H9 (cell line): ENCODE data around the gene FBXL7. TPM values are rescaled to one million over a fixed set of nuclear protein-coding genes. Genes with fewer than 3 reads are reported as not detected.

Experiments
- DNase-seq: peaks from one replicate; pipeline ENCODE4 v3.0.0-alpha.2; 2017
- H2AFZ ChIP-seq: one replicate; pipeline ENCODE4 v1.6.1; 2013; ENCODE audit warnings: mild to moderate bottlenecking, low read length, control low read depth, moderate library complexity
- H2AK5ac ChIP-seq: 2 replicates; pipeline ENCODE4 v1.6.1; 2013; ENCODE audit warnings: low read length, control low read depth, mixed read lengths; ENCODE audit not compliant: insufficient read length
- H2BK120ac ChIP-seq: one replicate; pipeline ENCODE4 v1.6.1; 2013; ENCODE audit warnings: low read depth, mild to moderate bottlenecking, low read length, control low read depth, inconsistent platforms; ENCODE audit not compliant: poor library complexity, severe bottlenecking
- H2BK12ac ChIP-seq: 2 replicates; pipeline ENCODE4 v1.6.1; 2013; ENCODE audit warnings: low read length, control low read depth, mixed read lengths, low read depth; ENCODE audit not compliant: insufficient read length
- H2BK15ac ChIP-seq: 2 replicates; pipeline ENCODE4 v1.6.1; 2013; ENCODE audit warnings: low read depth, low read length, control low read depth
- H2BK20ac ChIP-seq: one replicate; pipeline ENCODE4 v1.6.1; 2013; ENCODE audit warnings: low read depth, mild to moderate bottlenecking, low read length, control low read depth, inconsistent platforms; ENCODE audit not compliant: poor library complexity, severe bottlenecking
- H2BK5ac ChIP-seq: 2 replicates; pipeline ENCODE4 v1.6.1; 2013; ENCODE audit warnings: low read length, control low read depth, mixed read lengths; ENCODE audit not compliant: insufficient read length
- H3K14ac ChIP-seq: 2 replicates; pipeline ENCODE4 v1.6.1; 2013; ENCODE audit warnings: low read length, control low read depth; ENCODE audit not compliant: insufficient read depth
- H3K18ac ChIP-seq: 2 replicates; pipeline ENCODE4 v1.6.1; 2013; ENCODE audit warnings: low read depth, mild to moderate bottlenecking, mixed read lengths, low read length, control low read depth; ENCODE audit not compliant: insufficient read length
- H3K23ac ChIP-seq: 2 replicates; pipeline ENCODE4 v1.6.1; 2013; ENCODE audit warnings: low read length, control low read depth, mixed read lengths, low read depth; ENCODE audit not compliant: insufficient read length
- H3K23me2 ChIP-seq: 2 replicates; pipeline ENCODE4 v1.6.1; 2013; ENCODE audit warnings: low read depth, mild to moderate bottlenecking, mixed read lengths, low read length, control low read depth; ENCODE audit not compliant: insufficient read length, poor library complexity, severe bottlenecking
- H3K27ac ChIP-seq: 2 replicates; pipeline ENCODE4 v1.5.1; 2013; ENCODE audit warnings: low read length, control low read depth, mixed read lengths, low read depth; ENCODE audit not compliant: insufficient read length
- H3K27me3 ChIP-seq: 2 replicates; pipeline ENCODE4 v1.6.1; 2013; ENCODE audit warnings: low read length, control low read depth, inconsistent platforms; ENCODE audit not compliant: insufficient read depth
- H3K4ac ChIP-seq: 2 replicates; pipeline ENCODE4 v1.6.1; 2013; ENCODE audit warnings: low read depth, mild to moderate bottlenecking, control low read depth, inconsistent platforms, low read length, moderate library complexity
- H3K4me1 ChIP-seq: 2 replicates; pipeline ENCODE4 v1.6.1; 2013; ENCODE audit warnings: low read length, control low read depth, inconsistent platforms; ENCODE audit not compliant: insufficient read depth
- H3K4me2 ChIP-seq: 2 replicates; pipeline ENCODE4 v1.6.1; 2013; ENCODE audit warnings: low read length, control low read depth, mixed read lengths; ENCODE audit not compliant: insufficient read length, insufficient read depth
- H3K56ac ChIP-seq: 2 replicates; pipeline ENCODE4 v1.6.1; 2013; ENCODE audit warnings: low read depth, mild to moderate bottlenecking, mixed read lengths, low read length, control low read depth; ENCODE audit not compliant: insufficient read length
- H3K79me1 ChIP-seq: 2 replicates; pipeline ENCODE4 v1.6.1; 2013; ENCODE audit warnings: low read depth, mild to moderate bottlenecking, moderate library complexity, low read length, control low read depth, inconsistent platforms; ENCODE audit not compliant: insufficient read depth, poor library complexity, severe bottlenecking
- H3K79me2 ChIP-seq: 2 replicates; pipeline ENCODE4 v1.6.1; 2013; ENCODE audit warnings: low read length, control low read depth, inconsistent platforms; ENCODE audit not compliant: insufficient read depth
- H3K9ac ChIP-seq: 2 replicates; pipeline ENCODE4 v1.6.1; 2013; ENCODE audit warnings: low read length, control low read depth, mixed read lengths; ENCODE audit not compliant: insufficient read length; ENCODE audit errors: extremely low read depth
- H3K9me3 ChIP-seq: one replicate; pipeline ENCODE4 v1.6.1; 2013; ENCODE audit warnings: low read depth, low read length, inconsistent platforms; ENCODE audit not compliant: control insufficient read depth
- H3T11ph ChIP-seq: one replicate; pipeline ENCODE4 v1.6.1; 2013; ENCODE audit warnings: mild to moderate bottlenecking, low read length, control low read depth, inconsistent platforms
- H4K20me1 ChIP-seq: one replicate; pipeline ENCODE4 v1.6.1; 2013; ENCODE audit not compliant: control insufficient read depth, insufficient read length, insufficient read depth
- H4K5ac ChIP-seq: 2 replicates; pipeline ENCODE4 v1.6.1; 2013; ENCODE audit warnings: low read depth, mild to moderate bottlenecking, mixed read lengths, low read length, control low read depth; ENCODE audit not compliant: insufficient read length
- H4K8ac ChIP-seq: replicated peaks from 2 replicates; pipeline ENCODE4 v1.6.1; 2013; ENCODE audit warnings: low read length, control low read depth, mixed read lengths, low read depth; ENCODE audit not compliant: insufficient read length
- H4K91ac ChIP-seq: 2 replicates; pipeline ENCODE4 v1.6.1; 2013; ENCODE audit warnings: low read depth, mild to moderate bottlenecking, moderate library complexity, mixed read lengths, low read length, control low read depth; ENCODE audit not compliant: insufficient read length
- H3K27ac Mint-ChIP-seq, 3 experiments: 2 replicates in 2 of 3; 3 replicates in 1 of 3; pipeline ENCODE4 v1.8.0; 2020 to 2021; ENCODE audit warnings: mixed read lengths in 3 of 3, mild to moderate bottlenecking in 1 of 3, moderate library complexity in 1 of 3
- H3K27me3 Mint-ChIP-seq: 2 replicates; pipeline ENCODE4 v1.8.0; 2021; ENCODE audit warnings: low read depth, mild to moderate bottlenecking, moderate library complexity, mixed read lengths
- H3K36me3 Mint-ChIP-seq, 3 experiments: 2 replicates in 2 of 3; 3 replicates in 1 of 3; pipeline ENCODE4 v1.8.0; 2020 to 2021; ENCODE audit warnings: low read depth in 3 of 3, mixed read lengths in 3 of 3; ENCODE audit not compliant: insufficient read depth in 1 of 3
- H3K4me1 Mint-ChIP-seq, 2 experiments: 2 replicates each; pipeline ENCODE4 v1.8.0; 2020; ENCODE audit warnings: mixed read lengths in 2 of 2
- H3K4me3 Mint-ChIP-seq, 2 experiments: 2 replicates in 1 of 2; 3 replicates in 1 of 2; pipeline ENCODE4 v1.8.0; 2020 to 2021; ENCODE audit warnings: mild to moderate bottlenecking in 2 of 2, mixed read lengths in 2 of 2, moderate library complexity in 1 of 2
- H3K9me3 Mint-ChIP-seq, 2 experiments: 2 replicates in 1 of 2; 3 replicates in 1 of 2; pipeline ENCODE4 v1.8.0; 2020; ENCODE audit warnings: mild to moderate bottlenecking in 2 of 2, mixed read lengths in 2 of 2, moderate library complexity in 1 of 2
- WGBS: extraction: QIAGEN DNeasy Blood & Tissue Kit; methylation state at CpG from one replicate; pipeline ENCODE4 v1.1.7; 2013; ENCODE audit warnings: missing lambda C conversion rate, low lambda C conversion rate, mixed read lengths; ENCODE audit not compliant: insufficient read length; ENCODE audit errors: extremely low coverage; 5-methylcytosine and 5-hydroxymethylcytosine counted together
- total RNA-seq: library from RNA; stranded (reverse); gene quantifications from 2 replicates; pipeline ENCODE4 v1.2.1, GENCODE V29; 2021
- TF ChIP-seq, protein P1 (sequence below): fragments of 200-600 bp; sonication (generic); conservative IDR thresholded peaks from 3 replicates; pipeline ENCODE4 v1.8.0; 2021; ENCODE audit warnings: antibody characterized with exemption, mild to moderate bottlenecking

Gene FBXL7
- total RNA-seq, 1 experiment from 2014 or later: 14.6 TPM

DNA sequence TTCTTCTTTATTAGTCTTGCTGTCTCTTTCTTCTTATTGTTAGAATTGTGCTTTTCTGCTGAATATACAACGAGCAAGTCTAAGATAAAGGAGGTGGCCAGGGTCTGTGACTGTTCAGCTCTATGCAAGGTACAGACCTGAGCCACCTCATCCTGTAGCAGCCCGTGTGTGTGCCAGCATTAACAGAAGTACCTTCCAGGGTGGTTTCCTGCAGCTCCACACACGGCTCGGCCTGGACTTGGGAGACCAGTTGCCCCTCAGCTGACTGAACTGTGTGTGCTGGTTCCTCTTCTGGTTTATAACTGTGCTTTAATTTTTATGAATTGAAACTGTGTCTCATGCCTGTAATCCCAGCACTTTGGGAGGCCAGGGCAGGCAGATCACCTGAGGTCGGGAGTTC, 70.5 kb downstream of the FBXL7 start:
- H3K27ac Mint-ChIP-seq: no peak overlapping the region
- Histone ChIP-seq H2BK20ac (no peak overlapping the region), H3K23me2 (no peaks in the 10 kb centered on the region), H3K23ac (no peak overlapping the region), H3K56ac (no peak overlapping the region), H2BK120ac (no peak overlapping the region), H2BK5ac (no peak overlapping the region), H3K79me1 (peaks cover 2% of the 10 kb centered on the region), H3K4me1 (no peaks in the 10 kb centered on the region), H3K79me2 (no peaks in the 10 kb centered on the region), H4K20me1 (no peaks in the 10 kb centered on the region), H4K91ac (no peak overlapping the region), H2BK15ac (no peak overlapping the region), H3K27ac (no peak overlapping the region), H4K8ac (no peak overlapping the region), H3K14ac (no peak overlapping the region), H2BK12ac (no peak overlapping the region), H3K18ac (no peak overlapping the region), H3K4me2 (no peak overlapping the region), H4K5ac (no peak overlapping the region), H3K27me3 (no peaks in the 10 kb centered on the region), H3K4ac (no peak overlapping the region), H2AK5ac (no peak overlapping the region), H3T11ph (no peak overlapping the region), H3K9ac (no peak overlapping the region), H3K9me3 (no peaks in the 10 kb centered on the region), H2AFZ (no peak overlapping the region)
- no peaks in the 10 kb centered on the region for H3K9me3 Mint-ChIP-seq
- peaks cover 19 to 25% of the 10 kb centered on the region in 2 experiments for H3K4me1 Mint-ChIP-seq
- H3K4me3 Mint-ChIP-seq: no peak overlapping the region
- WGBS: no CpG with 5 or more reads among the region's 5 CpGs
- no peak for DNase-seq
- no peaks in the 10 kb centered on the region for H3K27me3 Mint-ChIP-seq
- TF ChIP-seq, protein P1, sequence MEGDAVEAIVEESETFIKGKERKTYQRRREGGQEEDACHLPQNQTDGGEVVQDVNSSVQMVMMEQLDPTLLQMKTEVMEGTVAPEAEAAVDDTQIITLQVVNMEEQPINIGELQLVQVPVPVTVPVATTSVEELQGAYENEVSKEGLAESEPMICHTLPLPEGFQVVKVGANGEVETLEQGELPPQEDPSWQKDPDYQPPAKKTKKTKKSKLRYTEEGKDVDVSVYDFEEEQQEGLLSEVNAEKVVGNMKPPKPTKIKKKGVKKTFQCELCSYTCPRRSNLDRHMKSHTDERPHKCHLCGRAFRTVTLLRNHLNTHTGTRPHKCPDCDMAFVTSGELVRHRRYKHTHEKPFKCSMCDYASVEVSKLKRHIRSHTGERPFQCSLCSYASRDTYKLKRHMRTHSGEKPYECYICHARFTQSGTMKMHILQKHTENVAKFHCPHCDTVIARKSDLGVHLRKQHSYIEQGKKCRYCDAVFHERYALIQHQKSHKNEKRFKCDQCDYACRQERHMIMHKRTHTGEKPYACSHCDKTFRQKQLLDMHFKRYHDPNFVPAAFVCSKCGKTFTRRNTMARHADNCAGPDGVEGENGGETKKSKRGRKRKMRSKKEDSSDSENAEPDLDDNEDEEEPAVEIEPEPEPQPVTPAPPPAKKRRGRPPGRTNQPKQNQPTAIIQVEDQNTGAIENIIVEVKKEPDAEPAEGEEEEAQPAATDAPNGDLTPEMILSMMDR: no peak
- 0 out of 7 replicates have a peak, but pooled peaks cover 0 to 3% (median 0%) of the 10 kb centered on the region in 3 experiments for H3K36me3 Mint-ChIP-seq
